ENCODE data around the gene GPC1. TPM values are rescaled to one million over a fixed set of nuclear protein-coding genes. Genes with fewer than 3 reads are reported as not detected.
A peak's percentile ranks its signal among the peaks of the same experiment; 100 is the strongest.

Gene GPC1
- total RNA-seq, 3 donors from 2014 or later = 12.4 to 29.2 (median 15.4) TPM

DNA sequence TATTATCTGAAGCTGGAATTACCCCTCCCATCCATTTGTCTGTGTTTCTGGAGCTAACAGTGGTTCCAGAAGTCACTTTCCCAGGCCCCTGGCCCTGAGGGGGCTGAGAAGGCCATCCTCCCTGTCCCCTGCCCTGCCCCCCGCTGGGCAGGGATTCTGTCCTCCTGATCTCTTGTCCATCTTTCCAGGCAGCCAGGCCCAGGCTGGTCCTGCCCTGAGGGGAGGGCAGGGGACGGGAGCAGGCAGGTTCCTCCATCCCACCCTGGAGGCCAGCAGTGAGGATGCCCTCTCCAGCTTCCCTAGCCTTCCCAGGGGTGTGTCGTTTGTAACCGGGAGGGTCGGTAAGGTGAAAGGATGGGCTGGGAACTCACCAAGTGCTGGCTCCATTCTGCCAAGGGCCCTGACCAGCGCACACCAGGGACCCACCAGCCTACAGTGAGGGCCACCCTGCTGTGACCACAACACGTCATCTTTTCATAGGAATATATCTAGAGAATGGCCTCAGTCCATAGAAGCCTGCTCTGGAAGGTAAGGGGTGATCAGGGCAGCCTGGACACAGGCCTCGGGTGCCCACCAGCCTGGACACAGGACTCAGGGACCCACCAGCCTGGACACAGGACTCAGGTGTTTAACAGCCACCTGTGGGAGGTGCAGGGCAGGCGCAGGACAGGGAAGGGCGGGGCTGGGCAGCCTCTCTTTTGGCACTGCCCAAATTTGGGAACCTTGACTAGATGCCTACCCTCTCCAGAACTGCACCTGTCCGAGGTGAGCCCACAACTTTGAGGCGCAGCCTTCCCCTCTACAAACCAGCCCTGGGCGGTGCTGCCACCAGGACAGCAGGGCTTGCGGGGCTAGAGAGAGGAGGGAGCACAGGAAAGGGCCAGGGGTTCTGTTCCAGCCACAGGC is 35.8 kb upstream of the GPC1 start:
- Histone ChIP-seq H3K4me1 (ENCODE audit: low read depth) (no peaks in the 10 kb centered on the region), H3K36me3 (ENCODE audit: low read depth) (no peaks in the 10 kb centered on the region), H3K9me3 (no peaks in the 10 kb centered on the region), H3K4me3 (no peak overlapping the region)
- ATAC-seq (no peak), DNase-seq (peak in 2 of 3 donors; percentile 11 to 21)
- intact Hi-C loops (cut with DNase I, micrococcal nuclease) = no loop called here
- TF ChIP-seq, protein P1, sequence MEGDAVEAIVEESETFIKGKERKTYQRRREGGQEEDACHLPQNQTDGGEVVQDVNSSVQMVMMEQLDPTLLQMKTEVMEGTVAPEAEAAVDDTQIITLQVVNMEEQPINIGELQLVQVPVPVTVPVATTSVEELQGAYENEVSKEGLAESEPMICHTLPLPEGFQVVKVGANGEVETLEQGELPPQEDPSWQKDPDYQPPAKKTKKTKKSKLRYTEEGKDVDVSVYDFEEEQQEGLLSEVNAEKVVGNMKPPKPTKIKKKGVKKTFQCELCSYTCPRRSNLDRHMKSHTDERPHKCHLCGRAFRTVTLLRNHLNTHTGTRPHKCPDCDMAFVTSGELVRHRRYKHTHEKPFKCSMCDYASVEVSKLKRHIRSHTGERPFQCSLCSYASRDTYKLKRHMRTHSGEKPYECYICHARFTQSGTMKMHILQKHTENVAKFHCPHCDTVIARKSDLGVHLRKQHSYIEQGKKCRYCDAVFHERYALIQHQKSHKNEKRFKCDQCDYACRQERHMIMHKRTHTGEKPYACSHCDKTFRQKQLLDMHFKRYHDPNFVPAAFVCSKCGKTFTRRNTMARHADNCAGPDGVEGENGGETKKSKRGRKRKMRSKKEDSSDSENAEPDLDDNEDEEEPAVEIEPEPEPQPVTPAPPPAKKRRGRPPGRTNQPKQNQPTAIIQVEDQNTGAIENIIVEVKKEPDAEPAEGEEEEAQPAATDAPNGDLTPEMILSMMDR (IDR thresholded peaks at IDR 0.05) = no peak

DNA sequence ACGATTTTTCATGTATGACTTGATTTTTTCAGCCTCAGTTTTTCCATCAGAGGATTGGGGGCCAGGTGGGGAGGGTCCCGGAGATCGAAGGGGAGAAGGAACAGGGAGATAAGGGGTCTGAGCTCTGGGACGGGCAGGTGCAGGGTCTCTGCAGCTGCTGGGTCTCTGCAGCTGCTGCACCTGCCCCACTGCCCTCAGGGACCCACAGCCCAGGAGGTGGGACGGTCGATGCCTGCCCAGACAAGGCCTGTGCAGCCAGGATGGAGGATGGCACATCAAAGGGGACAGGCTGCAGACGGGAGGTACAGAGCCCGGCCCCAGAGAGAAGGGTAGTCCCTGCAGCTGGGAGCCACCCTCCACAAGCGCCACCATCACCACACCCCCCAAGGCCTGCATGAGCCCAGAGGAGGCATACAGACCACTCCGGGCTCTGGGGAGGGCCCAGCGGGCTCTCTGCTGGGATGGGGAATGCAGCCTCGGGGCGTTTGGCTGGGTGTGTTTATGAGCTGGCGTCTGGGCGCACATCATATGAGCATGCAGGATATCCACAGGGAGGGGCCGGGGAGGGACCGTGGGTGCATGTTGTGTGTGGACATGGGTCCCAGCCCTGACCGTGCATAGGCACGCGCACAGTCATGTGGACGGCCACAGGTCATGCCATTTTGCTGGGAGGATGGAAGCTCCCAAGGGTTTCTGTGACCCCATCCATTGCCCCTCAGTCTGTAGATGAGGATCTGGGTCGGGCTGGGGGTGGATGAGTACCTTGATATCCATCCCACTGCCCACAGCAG is 34.9 kb upstream of the GPC1 start:
- H3K9me3 ChIP-seq = no peaks in the 10 kb centered on the region
- ATAC-seq = no peak
- intact Hi-C loops (cut with DNase I, micrococcal nuclease) = no loop called here
- DNase-seq = peak in 2 of 3 donors; percentile 10 to 30
- TF ChIP-seq, protein P1 (IDR thresholded peaks at IDR 0.05) = no peak
- no peaks in the 10 kb centered on the region for H3K36me3 ChIP-seq (ENCODE audit: low read depth)
- no peaks in the 10 kb centered on the region for H3K4me1 ChIP-seq (ENCODE audit: low read depth)
- no peak overlapping the region for H3K4me3 ChIP-seq

DNA sequence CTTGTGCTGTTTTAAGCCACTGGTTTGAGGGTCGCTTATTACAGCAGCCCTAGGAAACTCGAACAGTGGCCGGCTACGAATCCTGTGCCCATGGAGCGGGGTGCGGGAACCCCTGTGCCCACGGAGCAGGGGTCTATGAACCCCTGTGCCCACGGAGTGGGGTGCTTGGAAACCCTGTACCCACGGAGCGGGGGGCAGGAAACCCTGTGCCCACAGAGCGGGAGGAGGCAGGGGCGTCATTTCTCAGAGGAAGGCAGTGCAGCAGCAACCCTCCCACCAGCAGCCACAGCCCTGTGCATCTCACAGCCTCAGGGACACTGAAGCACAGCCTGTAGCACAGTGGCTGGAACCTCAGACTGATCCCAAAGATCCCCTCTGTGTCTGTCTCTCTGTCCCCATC is 34.2 kb upstream of the GPC1 start:
- Histone ChIP-seq H3K9me3 (no peaks in the 10 kb centered on the region), H3K4me3 (no peak overlapping the region), H3K4me1 (ENCODE audit: low read depth) (no peaks in the 10 kb centered on the region), H3K36me3 (ENCODE audit: low read depth) (no peaks in the 10 kb centered on the region)
- TF ChIP-seq, protein P1 (IDR thresholded peaks at IDR 0.05) = no peak
- DNase-seq = peak in 2 of 3 donors; percentile 15 to 16
- intact Hi-C loops (cut with DNase I, micrococcal nuclease) = no loop called here
- ATAC-seq = no peak

DNA sequence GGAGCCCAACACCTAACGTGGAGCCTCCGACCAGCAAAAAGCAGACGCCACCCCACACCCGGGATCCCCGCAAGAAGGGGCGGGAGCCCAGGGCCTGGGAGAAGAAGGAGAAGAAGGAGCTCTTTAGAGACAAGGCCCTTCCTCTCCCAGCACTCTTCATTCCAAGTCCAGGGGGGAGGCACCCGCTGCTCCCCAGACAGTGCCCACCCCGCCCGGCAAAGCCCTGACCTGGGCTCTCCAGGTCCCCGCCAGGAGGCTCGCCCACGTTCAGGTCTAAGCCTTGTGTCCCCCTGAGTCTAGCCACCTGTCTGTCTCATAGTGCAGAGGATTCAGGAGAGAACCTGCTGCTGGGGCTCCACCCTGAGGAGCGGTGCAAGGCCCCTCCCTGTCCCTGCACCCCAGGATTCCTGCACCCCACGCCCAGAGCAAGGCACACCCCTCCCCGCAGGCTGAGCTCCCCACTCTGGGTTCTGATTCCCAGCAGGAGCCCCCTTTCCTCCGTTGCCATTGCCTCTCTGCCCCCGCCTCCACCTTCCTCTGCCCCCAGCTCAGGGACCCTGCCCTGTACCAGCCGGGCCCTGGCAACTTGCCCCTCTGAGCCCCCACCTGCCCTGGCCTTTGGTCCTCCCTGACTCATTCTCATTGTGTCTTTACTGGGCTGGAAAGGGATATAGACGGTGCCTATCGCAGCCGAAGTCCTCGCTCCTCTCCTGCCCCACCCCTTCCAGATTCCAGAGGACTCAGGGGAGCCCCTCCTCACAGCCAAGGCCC is 33.5 kb upstream of the GPC1 start:
- intact Hi-C loops (cut with DNase I, micrococcal nuclease) = no loop called here
- DNase-seq (peak in 1 of 3 donors; percentile 26), ATAC-seq (no peak)
- Histone ChIP-seq H3K4me1 (ENCODE audit: low read depth) (no peaks in the 10 kb centered on the region), H3K9me3 (no peaks in the 10 kb centered on the region), H3K36me3 (ENCODE audit: low read depth) (no peaks in the 10 kb centered on the region), H3K4me3 (no peak overlapping the region)
- TF ChIP-seq, protein P1 (IDR thresholded peaks at IDR 0.05) = no peak

DNA sequence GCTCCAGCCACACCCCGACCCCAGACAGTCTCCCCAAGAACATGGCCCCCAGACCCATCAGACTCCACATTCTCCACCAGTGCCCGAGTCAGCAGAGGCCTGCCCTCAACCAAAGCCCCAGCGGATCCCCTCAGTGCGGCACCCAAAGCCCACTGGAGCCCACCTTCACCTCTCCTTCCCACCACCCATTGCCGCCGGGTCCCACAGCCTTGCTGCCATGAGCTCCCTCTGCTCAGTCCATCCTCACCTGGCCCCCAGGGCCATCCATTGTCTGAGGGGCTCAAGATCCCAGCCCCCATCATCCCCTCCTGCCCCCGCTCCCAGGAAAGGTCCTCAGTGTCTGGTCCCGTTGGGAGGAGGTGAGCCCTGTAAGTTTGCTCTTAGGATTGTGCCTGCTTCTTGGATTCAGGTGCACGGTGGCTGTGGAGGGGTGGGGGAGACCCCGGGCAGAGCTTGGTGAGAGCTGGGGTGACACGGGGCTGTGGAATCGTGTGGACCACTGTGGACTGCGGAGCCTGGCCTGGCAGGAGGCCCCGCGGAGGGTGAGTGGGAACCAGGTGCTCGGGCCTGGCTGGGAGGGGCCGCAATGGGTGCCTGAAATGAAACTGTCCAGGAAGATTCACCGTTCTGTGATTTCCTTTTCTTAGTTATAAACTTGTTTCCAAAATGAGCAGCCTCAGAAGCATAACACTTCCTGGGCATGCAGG is 32.7 kb upstream of the GPC1 start:
- ATAC-seq = no peak
- Histone ChIP-seq H3K36me3 (ENCODE audit: low read depth) (no peaks in the 10 kb centered on the region), H3K4me1 (ENCODE audit: low read depth) (no peaks in the 10 kb centered on the region), H3K4me3 (no peak overlapping the region), H3K9me3 (no peaks in the 10 kb centered on the region)
- intact Hi-C loops (cut with DNase I, micrococcal nuclease) = no loop called here
- DNase-seq = no peak
- TF ChIP-seq, protein P1 (IDR thresholded peaks at IDR 0.05) = no peak

All from mucosa of descending colon (tissue), 3 donors.